ENCODE data around the gene MITF.

Gene MITF

DNA sequence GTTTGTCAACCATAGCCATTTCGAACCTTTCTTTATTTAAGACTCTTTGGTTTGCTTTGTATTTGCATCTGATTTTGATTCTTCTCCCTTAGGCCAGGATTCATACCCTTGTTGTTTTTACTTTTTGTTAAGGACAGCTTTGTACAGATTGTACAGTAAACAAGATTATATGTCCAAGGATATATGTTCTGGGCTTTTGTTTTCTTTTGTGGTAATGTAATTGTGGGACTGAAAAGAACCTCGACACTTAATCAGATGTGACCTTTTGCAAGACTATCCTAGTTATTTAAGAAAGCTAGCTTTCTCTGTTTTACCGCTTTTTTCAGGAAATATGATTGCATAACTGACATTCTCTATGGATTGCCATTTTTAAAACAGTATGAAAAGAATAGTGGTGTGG is 193.2 kb downstream of the MITF start:
- no peak for DNase-seq (ENCODE audit: low spot score)
- TF ChIP-seq, protein P1, sequence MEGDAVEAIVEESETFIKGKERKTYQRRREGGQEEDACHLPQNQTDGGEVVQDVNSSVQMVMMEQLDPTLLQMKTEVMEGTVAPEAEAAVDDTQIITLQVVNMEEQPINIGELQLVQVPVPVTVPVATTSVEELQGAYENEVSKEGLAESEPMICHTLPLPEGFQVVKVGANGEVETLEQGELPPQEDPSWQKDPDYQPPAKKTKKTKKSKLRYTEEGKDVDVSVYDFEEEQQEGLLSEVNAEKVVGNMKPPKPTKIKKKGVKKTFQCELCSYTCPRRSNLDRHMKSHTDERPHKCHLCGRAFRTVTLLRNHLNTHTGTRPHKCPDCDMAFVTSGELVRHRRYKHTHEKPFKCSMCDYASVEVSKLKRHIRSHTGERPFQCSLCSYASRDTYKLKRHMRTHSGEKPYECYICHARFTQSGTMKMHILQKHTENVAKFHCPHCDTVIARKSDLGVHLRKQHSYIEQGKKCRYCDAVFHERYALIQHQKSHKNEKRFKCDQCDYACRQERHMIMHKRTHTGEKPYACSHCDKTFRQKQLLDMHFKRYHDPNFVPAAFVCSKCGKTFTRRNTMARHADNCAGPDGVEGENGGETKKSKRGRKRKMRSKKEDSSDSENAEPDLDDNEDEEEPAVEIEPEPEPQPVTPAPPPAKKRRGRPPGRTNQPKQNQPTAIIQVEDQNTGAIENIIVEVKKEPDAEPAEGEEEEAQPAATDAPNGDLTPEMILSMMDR (conservative IDR thresholded peaks at IDR 0.05; ENCODE audit: low read depth) = no peak
- ChIA-PET POLR2A (ENCODE audit: low non-redundant PET) (no interaction called here), CTCF (no interaction called here)
- H3K27ac ChIP-seq = no peak overlapping the region

DNA sequence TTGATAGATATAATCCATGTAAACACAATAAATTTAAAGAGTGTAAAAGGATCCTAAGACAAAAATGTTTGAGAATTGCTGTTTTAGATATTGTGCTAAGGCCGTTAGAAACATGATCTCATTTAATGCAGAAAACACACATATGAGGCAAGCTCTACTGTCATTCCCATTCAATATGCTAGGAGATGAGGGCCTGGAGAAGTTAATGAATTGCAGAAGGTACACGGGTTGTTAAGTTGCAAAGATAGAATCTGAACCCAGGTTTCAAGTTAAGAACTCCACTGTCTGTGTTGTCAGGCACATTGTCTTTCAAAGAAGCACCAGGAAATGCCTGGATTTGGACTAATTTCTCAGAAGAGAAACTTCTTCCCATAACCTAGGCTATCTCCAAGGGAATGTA is 195.1 kb downstream of the MITF start:
- no peak overlapping the region for H3K27ac ChIP-seq
- POLR2A ChIA-PET (ENCODE audit: low non-redundant PET) = no interaction called here
- TF ChIP-seq, protein P1 (conservative IDR thresholded peaks at IDR 0.05; ENCODE audit: low read depth) = no peak
- CTCF ChIA-PET = no interaction called here
- DNase-seq (ENCODE audit: low spot score) = no peak

DNA sequence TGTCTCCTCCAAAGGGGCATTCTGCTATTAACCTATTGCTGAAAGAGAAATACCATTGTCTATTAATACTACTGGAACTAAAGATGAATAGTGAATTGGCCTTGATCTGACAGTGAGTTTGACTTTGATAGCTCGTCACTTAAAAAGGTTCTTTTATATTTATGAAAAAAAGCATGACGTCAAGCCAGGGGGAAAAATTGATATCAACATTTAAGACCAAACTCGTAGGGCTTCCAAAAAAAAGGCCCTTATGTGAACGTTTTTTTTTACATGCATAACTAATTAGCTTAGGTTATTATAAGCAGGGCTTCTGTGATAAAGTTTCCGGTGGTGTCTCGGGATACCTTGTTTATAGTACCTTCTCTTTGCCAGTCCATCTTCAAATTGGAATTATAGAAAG is 197.0 kb downstream of the MITF start:
- no peak for DNase-seq (ENCODE audit: low spot score)
- POLR2A ChIA-PET (ENCODE audit: low non-redundant PET) = no interaction called here
- no peak overlapping the region for H3K27ac ChIP-seq
- CTCF ChIA-PET = no interaction called here
- TF ChIP-seq, protein P1 (conservative IDR thresholded peaks at IDR 0.05; ENCODE audit: low read depth) = no peak

DNA sequence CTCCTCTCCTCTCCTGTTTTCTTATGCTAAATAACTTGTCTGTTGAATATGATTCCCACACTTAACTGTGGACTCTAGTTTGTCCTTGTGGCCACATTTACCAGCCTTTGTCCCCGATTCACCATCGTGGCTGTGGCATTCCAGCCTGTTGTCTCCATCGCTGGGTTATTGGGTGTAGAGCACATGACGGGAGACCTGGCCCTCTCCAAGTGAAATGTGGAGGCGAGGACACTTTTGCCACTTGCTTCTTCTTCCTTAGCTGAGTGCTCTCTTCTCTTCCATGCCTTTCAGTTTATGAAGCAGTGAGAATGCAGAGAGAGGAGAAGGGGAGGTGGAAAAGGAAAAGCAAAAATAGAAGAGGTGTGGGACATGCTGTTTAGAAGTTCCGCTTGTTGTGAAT is 198.8 kb downstream of the MITF start:
- ChIA-PET POLR2A (ENCODE audit: low non-redundant PET) (no interaction called here), CTCF (no interaction called here)
- H3K27ac ChIP-seq = no peak overlapping the region
- no peak for DNase-seq (ENCODE audit: low spot score)
- TF ChIP-seq, protein P1 (conservative IDR thresholded peaks at IDR 0.05; ENCODE audit: low read depth) = no peak

DNA sequence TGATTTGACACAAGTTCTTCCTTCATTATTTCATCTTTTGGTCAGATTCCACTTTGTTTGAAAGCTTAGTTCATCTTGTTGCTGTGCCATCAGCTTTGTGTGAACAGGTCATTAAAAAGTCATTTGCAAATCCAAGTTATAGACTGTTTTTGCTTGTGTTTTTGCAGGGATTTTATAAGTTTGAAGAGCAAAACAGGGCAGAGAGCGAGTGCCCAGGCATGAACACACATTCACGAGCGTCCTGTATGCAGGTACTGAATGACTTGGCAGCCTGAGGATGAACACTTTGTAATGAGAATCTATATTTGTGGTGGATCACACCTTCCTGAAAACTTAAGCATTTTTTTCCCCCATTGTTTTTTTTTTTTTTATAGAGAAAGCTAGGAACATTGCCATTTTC is 199.7 kb downstream of the MITF start:
- ChIA-PET POLR2A (ENCODE audit: low non-redundant PET) (no interaction called here), CTCF (no interaction called here)
- H3K27ac ChIP-seq = no peak overlapping the region
- DNase-seq (ENCODE audit: low spot score) = no peak
- TF ChIP-seq, protein P1 (conservative IDR thresholded peaks at IDR 0.05; ENCODE audit: low read depth) = no peak

DNA sequence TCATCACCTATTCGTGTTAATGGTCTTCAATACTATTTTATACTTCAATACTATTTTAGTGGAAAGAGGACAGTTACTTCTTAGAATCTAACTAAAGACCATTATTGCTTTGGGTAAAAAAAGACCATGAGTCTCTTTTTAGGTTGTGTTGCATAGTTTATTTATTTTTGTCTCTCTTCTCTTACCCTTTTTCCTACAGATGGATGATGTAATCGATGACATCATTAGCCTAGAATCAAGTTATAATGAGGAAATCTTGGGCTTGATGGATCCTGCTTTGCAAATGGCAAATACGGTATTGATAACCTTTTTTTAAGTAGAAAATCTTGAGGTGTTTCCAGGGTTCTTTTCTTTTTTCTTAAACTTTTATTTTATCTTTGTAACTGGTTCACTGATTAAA is 201.8 kb downstream of the MITF start:
- TF ChIP-seq, protein P1 (conservative IDR thresholded peaks at IDR 0.05; ENCODE audit: low read depth) = no peak
- ChIA-PET CTCF (no interaction called here), POLR2A (ENCODE audit: low non-redundant PET) (no interaction called here)
- DNase-seq (ENCODE audit: low spot score) = no peak
- no peak overlapping the region for H3K27ac ChIP-seq

Measured in RWPE1 (cell line).